SU-DHL-6 (cell line): ENCODE measurements around the gene C1QA.

Source experiments
- H2AFZ ChIP-seq: fragments of 200-600 bp; sonication (generic); 2 replicates; pipeline ENCODE4 v1.6.1; 2014; ENCODE audit warnings: low read depth, mild to moderate bottlenecking, moderate library complexity, mixed read lengths, antibody characterized with exemption, low read length; ENCODE audit not compliant: severe bottlenecking
- H3F3A ChIP-seq: fragments of 200-600 bp; shearing (Covaris generic); 2 replicates; pipeline ENCODE4 v1.6.0; 2016; ENCODE audit warnings: antibody characterized with exemption, mild to moderate bottlenecking; ENCODE audit not compliant: insufficient read depth
- H3K27ac ChIP-seq: fragments of 200-600 bp; sonication (generic); 2 replicates; pipeline ENCODE4 v1.5.1; 2016; ENCODE audit warnings: low read depth, mild to moderate bottlenecking, low read length, moderate library complexity, mixed read lengths
- H3K27me3 ChIP-seq: fragments of 200-600 bp; sonication (generic), shearing (Covaris generic); 2 replicates; pipeline ENCODE4 v1.6.0; 2014; ENCODE audit warnings: mild to moderate bottlenecking, low read length
- H3K36me3 ChIP-seq: fragments of 200-600 bp; sonication (generic); 2 replicates; pipeline ENCODE4 v1.6.1; 2014; ENCODE audit warnings: mild to moderate bottlenecking, low read length, mixed read lengths
- H3K4me2 ChIP-seq: fragments of 300-600, 200-600 bp; shearing (Covaris generic), sonication (generic); 2 replicates; pipeline ENCODE4 v1.6.0; 2014; ENCODE audit warnings: low read length, low read depth, mild to moderate bottlenecking; ENCODE audit not compliant: poor library complexity, severe bottlenecking
- H3K4me3 ChIP-seq: fragments of 200-600 bp; sonication (generic); 2 replicates; pipeline ENCODE4 v1.5.1; 2014; ENCODE audit warnings: antibody characterized with exemption, low read length, mild to moderate bottlenecking, mixed read lengths; ENCODE audit not compliant: insufficient read depth, poor library complexity, severe bottlenecking
- H3K79me2 ChIP-seq: fragments of 200-600 bp; sonication (generic); 2 replicates; pipeline ENCODE4 v1.6.1; 2014; ENCODE audit warnings: mild to moderate bottlenecking, low read length, moderate library complexity; ENCODE audit not compliant: insufficient read depth
- H3K9ac ChIP-seq: fragments of 200-600 bp; sonication (generic); 2 replicates; pipeline ENCODE4 v1.7.0; 2014; ENCODE audit warnings: mild to moderate bottlenecking, low read length
- H3K9me2 ChIP-seq: fragments of 200-600 bp; sonication (generic); replicated peaks from 2 replicates; pipeline ENCODE4 v1.6.1; 2014; ENCODE audit warnings: low read length; ENCODE audit not compliant: insufficient read depth
- H3K9me3 ChIP-seq: fragments of 200-600 bp; sonication (generic); 2 replicates; pipeline ENCODE4 v1.6.1; 2014; ENCODE audit warnings: low read length, mixed read lengths; ENCODE audit not compliant: insufficient read depth
- H4K20me1 ChIP-seq: fragments of 200-600 bp; sonication (generic); 2 replicates; pipeline ENCODE4 v1.6.1; 2014; ENCODE audit warnings: low read depth, mild to moderate bottlenecking, antibody characterized with exemption, low read length, moderate library complexity, mixed read lengths
- CTCF ChIP-seq: fragments of 200-600 bp; sonication (generic); IDR thresholded peaks from one replicate; pipeline ENCODE4 v1.5.1; 2017; ENCODE audit warnings: antibody characterized with exemption, mild to moderate bottlenecking, low read length, moderate library complexity; ENCODE audit not compliant: insufficient read depth, poor library complexity, severe bottlenecking
- EZH2phosphoT487 ChIP-seq: fragments of 200-600 bp; sonication (generic), shearing (Covaris generic); conservative IDR thresholded peaks from 2 replicates; pipeline ENCODE4 v1.6.1; 2018; ENCODE audit warnings: mild to moderate bottlenecking, antibody characterized with exemption, low read length, moderate library complexity, mixed read lengths

Gene C1QA

DNA sequence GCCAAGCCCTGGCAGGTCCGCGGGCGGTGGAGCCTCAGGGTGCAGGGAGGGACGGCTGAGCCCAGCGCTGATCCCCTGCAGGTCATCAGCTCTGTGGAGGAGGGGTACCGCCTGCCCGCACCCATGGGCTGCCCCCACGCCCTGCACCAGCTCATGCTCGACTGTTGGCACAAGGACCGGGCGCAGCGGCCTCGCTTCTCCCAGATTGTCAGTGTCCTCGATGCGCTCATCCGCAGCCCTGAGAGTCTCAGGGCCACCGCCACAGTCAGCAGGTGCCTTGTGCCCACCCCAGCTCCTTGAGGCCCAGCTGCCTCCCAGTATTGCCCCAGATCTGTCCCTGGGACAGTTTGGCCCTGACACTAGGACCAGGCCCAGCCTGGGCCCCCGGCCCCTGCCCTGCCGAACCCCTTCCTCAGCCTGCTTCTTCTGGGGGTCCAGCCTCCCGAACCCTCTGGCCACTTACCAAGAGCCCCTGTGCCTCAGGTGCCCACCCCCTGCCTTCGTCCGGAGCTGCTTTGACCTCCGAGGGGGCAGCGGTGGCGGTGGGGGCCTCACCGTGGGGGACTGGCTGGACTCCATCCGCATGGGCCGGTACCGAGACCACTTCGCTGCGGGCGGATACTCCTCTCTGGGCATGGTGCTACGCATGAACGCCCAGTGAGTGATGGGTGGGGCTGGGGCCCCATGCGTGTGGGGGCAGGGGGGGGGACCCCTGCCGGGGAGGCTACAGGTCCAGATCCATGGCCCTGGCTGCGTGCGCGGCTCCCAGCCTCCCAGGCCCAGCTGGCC is 35.4 kb upstream of the C1QA start:
- H3K9me2 ChIP-seq, result no peaks in the 10 kb centered on the region
- TF ChIP-seq EZH2phosphoT487, result no peak
- TF ChIP-seq CTCF, result no peak
- H3K9ac ChIP-seq, result no peak overlapping the region
- H3K27me3 ChIP-seq, result no peaks in the 10 kb centered on the region
- H3K27ac ChIP-seq, result no peak overlapping the region
- no peak overlapping the region for H3K4me2 ChIP-seq
- no peak overlapping the region for H3K4me3 ChIP-seq
- H3F3A ChIP-seq, result no peaks in the 10 kb centered on the region
- no peak overlapping the region for H2AFZ ChIP-seq
- H3K79me2 ChIP-seq, result no peaks in the 10 kb centered on the region
- no peaks in the 10 kb centered on the region for H4K20me1 ChIP-seq
- no peaks in the 10 kb centered on the region for H3K36me3 ChIP-seq
- no peaks in the 10 kb centered on the region for H3K9me3 ChIP-seq

GRCh38 chr1:22601610-22602009 is 34.8 kb upstream of the C1QA start:
- no peaks in the 10 kb centered on the region for H3K9me3 ChIP-seq
- no peaks in the 10 kb centered on the region for H3K9me2 ChIP-seq
- H3K9ac ChIP-seq, result no peak overlapping the region
- no peaks in the 10 kb centered on the region for H3K27me3 ChIP-seq
- no peaks in the 10 kb centered on the region for H3F3A ChIP-seq
- no peak overlapping the region for H3K4me2 ChIP-seq
- no peaks in the 10 kb centered on the region for H3K36me3 ChIP-seq
- no peaks in the 10 kb centered on the region for H3K79me2 ChIP-seq
- no peaks in the 10 kb centered on the region for H4K20me1 ChIP-seq
- H3K27ac ChIP-seq, result no peak overlapping the region
- no peak overlapping the region for H2AFZ ChIP-seq
- TF ChIP-seq CTCF (no peak), EZH2phosphoT487 (no peak)
- H3K4me3 ChIP-seq, result no peak overlapping the region

DNA sequence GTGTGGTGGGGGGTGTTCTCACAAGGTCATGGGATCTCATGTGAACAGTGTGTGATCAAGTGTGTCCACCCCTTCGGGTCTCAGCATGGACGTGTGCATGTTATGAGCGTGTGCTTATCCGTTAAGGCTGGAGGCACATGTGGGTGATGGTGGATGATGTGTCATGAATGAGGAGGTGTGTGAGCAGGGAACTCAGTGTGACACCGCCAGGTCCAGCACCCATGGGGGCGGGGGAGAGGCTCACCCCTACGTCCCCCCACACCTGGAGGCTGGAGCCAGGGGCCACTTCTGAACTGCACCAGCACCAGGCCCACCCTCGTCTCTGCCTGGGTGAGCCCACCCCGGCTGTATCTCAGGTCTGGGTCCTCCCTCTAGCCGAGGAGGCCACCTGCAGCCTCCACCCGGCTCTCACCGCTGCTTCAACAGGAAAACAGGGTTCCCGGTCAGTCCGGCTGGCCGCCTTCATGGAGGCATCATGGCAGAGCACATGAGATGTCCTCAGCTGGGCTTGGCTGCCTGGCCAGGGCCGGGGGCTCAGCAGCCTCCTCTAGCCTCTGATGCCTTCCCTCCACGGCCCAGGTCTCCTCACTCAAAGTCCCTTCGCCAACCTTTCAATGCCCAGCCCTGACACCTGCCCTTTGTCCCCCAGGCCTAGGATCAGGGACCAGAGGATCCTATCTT is 34.2 kb upstream of the C1QA start:
- Histone ChIP-seq H3K79me2 (no peaks in the 10 kb centered on the region), H3K9me3 (no peaks in the 10 kb centered on the region), H2AFZ (no peak overlapping the region), H3K27ac (no peak overlapping the region), H3K4me3 (no peak overlapping the region), H4K20me1 (no peaks in the 10 kb centered on the region), H3K27me3 (no peaks in the 10 kb centered on the region), H3F3A (no peaks in the 10 kb centered on the region), H3K36me3 (no peaks in the 10 kb centered on the region), H3K9ac (no peak overlapping the region), H3K4me2 (no peak overlapping the region), H3K9me2 (no peaks in the 10 kb centered on the region)
- TF ChIP-seq CTCF (no peak), EZH2phosphoT487 (no peak)
